Measurements from ENCODE around the gene YJEFN3.
A peak's percentile ranks its signal among the peaks of the same experiment; 100 is the strongest.

Gene YJEFN3

DNA sequence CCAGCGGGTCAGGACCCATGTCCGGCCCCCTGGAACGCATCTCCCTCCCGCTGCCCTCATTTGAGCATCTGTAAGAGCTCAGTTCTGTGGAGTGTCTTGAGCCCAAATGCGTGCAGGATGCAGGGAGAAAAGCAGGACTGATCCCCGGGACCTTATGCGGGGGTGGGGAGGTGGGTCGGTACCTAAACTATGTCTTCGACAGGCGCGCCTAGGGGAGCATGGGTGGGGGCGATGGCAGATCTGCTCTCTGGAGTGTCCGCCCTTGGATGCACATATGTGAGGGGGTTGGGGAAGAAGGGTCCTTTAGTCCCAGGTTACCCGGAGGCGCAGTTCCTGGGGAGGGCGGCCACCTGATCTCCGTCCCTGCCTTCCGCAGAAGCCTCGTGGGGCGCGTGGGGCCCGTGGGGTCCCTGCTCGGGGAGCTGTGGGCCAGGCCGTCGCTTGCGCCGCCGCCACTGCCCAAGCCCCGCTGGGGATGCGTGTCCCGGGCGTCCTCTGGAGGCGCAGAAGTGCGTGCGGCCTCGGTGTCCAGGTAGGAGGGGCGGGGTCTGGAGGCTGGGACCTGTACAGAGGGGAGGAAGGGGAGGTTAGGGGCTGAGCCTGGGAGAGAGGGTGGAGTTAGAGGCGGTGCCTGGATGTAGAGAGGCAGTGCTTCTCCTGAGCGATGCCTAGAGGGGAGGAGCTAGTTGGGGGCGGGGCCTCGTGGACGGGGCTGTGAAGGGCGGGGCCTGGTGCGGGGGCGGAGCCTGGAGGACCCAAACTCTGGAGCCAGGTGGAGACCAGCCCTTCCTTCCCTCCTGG lies 12.2 kb downstream of the YJEFN3 start:
- Histone ChIP-seq H3K18ac (ENCODE audit: low read length) (peak overlapping the region; percentile 87), H2AFZ (ENCODE audit: low read length) (peak overlapping the region; percentile 60), H3K36me3 (replicated peaks in 1 of 2; ENCODE audit: control insufficient read depth in 2 of 2, insufficient read depth in 2 of 2, low read length in 2 of 2) (no peaks in the 10 kb centered on the region), H2AK5ac (ENCODE audit: low read depth, low read length) (peak overlapping the region; percentile 63), H3K23ac (ENCODE audit: low read depth, low read length, poor library complexity) (peak overlapping the region; percentile 85), H2BK12ac (ENCODE audit: low read length) (no peak overlapping the region), H3K4me2 (ENCODE audit: insufficient read depth, low read length, poor library complexity, severe bottlenecking) (peak overlapping the region; percentile 23), H2BK5ac (ENCODE audit: low read length) (no peak overlapping the region), H3K14ac (ENCODE audit: low read length) (peak overlapping the region; percentile 82), H3K4me1 (ENCODE audit: control insufficient read depth in 2 of 2, insufficient read depth in 1 of 2, low read depth in 1 of 2, low read length in 2 of 2) (peaks cover 0 to 6% of the 10 kb centered on the region in 2 donors), H3K79me1 (ENCODE audit: low read depth, low read length) (peaks cover 2% of the 10 kb centered on the region), H3K27me3 (ENCODE audit: control insufficient read depth in 3 of 3, insufficient read depth in 3 of 3, low read depth in 1 of 3, low read length in 3 of 3) (peaks cover 0 to 25% (median 0%) of the 10 kb centered on the region in 3 experiments), H4K8ac (ENCODE audit: low read depth, low read length) (peak overlapping the region; percentile 43), H3K9ac (ENCODE audit: low read depth, low read length, poor library complexity) (no peak overlapping the region), H2BK120ac (ENCODE audit: low read depth, low read length) (no peak overlapping the region), H3K4ac (ENCODE audit: low read length) (no peak overlapping the region), H2BK15ac (ENCODE audit: low read length) (no peak overlapping the region), H3K9me3 (replicated peaks in 1 of 2; ENCODE audit: control insufficient read depth in 2 of 2, insufficient read depth in 1 of 2, low read depth in 1 of 2, low read length in 2 of 2) (peaks cover 0 to 1% of the 10 kb centered on the region in 2 donors), H3K27ac (replicated peaks; ENCODE audit: low read length) (no peak overlapping the region), H4K91ac (ENCODE audit: low read depth, low read length, poor library complexity) (no peak overlapping the region), H3K4me3 (ENCODE audit: low read length in 2 of 2) (no peak overlapping the region)
- WGBS, 2 donors (ENCODE audit: extremely low coverage in 2 of 2, insufficient read length in 2 of 2, insufficient replicate concordance in 1 of 2) = no CpG with 5 or more reads among the region's 45 CpGs
- peak; percentile 57 for DNase-seq (ENCODE audit: low spot score)

DNA sequence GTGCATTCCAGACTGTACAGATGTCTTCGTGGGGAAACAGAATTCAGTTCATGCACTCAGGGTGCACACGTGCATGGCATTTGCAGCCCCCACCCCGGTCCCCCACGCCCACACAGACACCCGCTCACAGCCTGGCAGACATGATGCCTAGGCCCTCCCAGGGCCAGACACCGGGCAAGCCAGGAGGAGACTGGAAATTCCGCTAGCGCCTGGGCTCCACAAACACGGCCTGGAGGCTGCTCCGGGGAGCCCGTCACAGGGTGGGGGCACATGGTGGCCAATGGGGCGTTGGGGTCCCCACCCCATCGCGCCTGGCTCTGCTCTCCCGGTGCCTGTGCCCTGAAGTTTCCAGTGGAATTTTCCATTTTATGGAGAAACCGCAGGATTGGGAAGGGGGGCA lies 12.9 kb downstream of the YJEFN3 start:
- no CpG with 5 or more reads among the region's 16 CpGs for WGBS, 2 donors (ENCODE audit: extremely low coverage in 2 of 2, insufficient read length in 2 of 2, insufficient replicate concordance in 1 of 2)
- H2AK5ac ChIP-seq (ENCODE audit: low read depth, low read length) = peak overlapping the region; percentile 63
- no peak overlapping the region for H2BK12ac ChIP-seq (ENCODE audit: low read length)
- H3K9me3 ChIP-seq (replicated peaks in 1 of 2; ENCODE audit: control insufficient read depth in 2 of 2, insufficient read depth in 1 of 2, low read depth in 1 of 2, low read length in 2 of 2) = peaks cover 0 to 1% of the 10 kb centered on the region in 2 donors
- H3K23ac ChIP-seq (ENCODE audit: low read depth, low read length, poor library complexity) = no peak overlapping the region
- no peak overlapping the region for H2BK15ac ChIP-seq (ENCODE audit: low read length)
- H3K79me1 ChIP-seq (ENCODE audit: low read depth, low read length) = peaks cover 2% of the 10 kb centered on the region
- no peak overlapping the region for H3K9ac ChIP-seq (ENCODE audit: low read depth, low read length, poor library complexity)
- H2AFZ ChIP-seq (ENCODE audit: low read length) = no peak overlapping the region
- H4K8ac ChIP-seq (ENCODE audit: low read depth, low read length) = no peak overlapping the region
- peak overlapping the region; percentile 38 for H3K14ac ChIP-seq (ENCODE audit: low read length)
- no peaks in the 10 kb centered on the region for H3K36me3 ChIP-seq (replicated peaks in 1 of 2; ENCODE audit: control insufficient read depth in 2 of 2, insufficient read depth in 2 of 2, low read length in 2 of 2)
- H3K27ac ChIP-seq (replicated peaks; ENCODE audit: low read length) = no peak overlapping the region
- H2BK120ac ChIP-seq (ENCODE audit: low read depth, low read length) = no peak overlapping the region
- peak overlapping the region; percentile 87 for H3K18ac ChIP-seq (ENCODE audit: low read length)
- no peak overlapping the region for H3K4me3 ChIP-seq (ENCODE audit: low read length in 2 of 2)
- H3K4me2 ChIP-seq (ENCODE audit: insufficient read depth, low read length, poor library complexity, severe bottlenecking) = no peak overlapping the region
- H4K91ac ChIP-seq (ENCODE audit: low read depth, low read length, poor library complexity) = no peak overlapping the region
- no peak overlapping the region for H2BK5ac ChIP-seq (ENCODE audit: low read length)
- H3K4ac ChIP-seq (ENCODE audit: low read length) = no peak overlapping the region
- peaks cover 0 to 6% of the 10 kb centered on the region in 2 donors for H3K4me1 ChIP-seq (ENCODE audit: control insufficient read depth in 2 of 2, insufficient read depth in 1 of 2, low read depth in 1 of 2, low read length in 2 of 2)
- no peak for DNase-seq (ENCODE audit: low spot score)
- peaks cover 0 to 25% (median 0%) of the 10 kb centered on the region in 3 experiments for H3K27me3 ChIP-seq (ENCODE audit: control insufficient read depth in 3 of 3, insufficient read depth in 3 of 3, low read depth in 1 of 3, low read length in 3 of 3)

DNA sequence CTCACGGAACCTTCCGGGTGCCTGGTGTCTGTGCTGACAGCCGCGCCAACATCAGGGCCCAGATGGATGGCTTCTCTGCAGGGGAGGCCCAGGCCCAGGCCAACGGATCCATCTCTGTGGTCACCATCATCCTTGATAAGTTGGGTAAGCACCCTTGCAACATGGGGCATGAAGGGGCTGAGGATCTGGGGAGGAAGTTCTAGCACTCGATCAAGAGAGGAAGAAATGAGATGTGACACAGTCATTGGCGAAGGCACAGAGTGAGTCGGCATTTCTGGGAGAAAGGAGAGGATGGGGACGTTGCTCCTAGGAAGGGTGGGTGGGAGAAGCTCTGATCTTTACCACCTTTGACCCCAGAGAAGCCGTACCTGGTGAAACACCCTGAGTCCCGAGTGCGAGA lies 13.8 kb downstream of the YJEFN3 start:
- H3K4me3 ChIP-seq (ENCODE audit: low read length in 2 of 2) = no peak overlapping the region
- H4K91ac ChIP-seq (ENCODE audit: low read depth, low read length, poor library complexity) = no peak overlapping the region
- peaks cover under 1% of the 10 kb centered on the region for H3K79me1 ChIP-seq (ENCODE audit: low read depth, low read length)
- H3K27me3 ChIP-seq (ENCODE audit: control insufficient read depth in 3 of 3, insufficient read depth in 3 of 3, low read depth in 1 of 3, low read length in 3 of 3) = peaks cover 0 to 25% (median 0%) of the 10 kb centered on the region in 3 experiments
- H2BK120ac ChIP-seq (ENCODE audit: low read depth, low read length) = no peak overlapping the region
- H3K4ac ChIP-seq (ENCODE audit: low read length) = no peak overlapping the region
- H2AFZ ChIP-seq (ENCODE audit: low read length) = no peak overlapping the region
- no peaks in the 10 kb centered on the region for H3K36me3 ChIP-seq (replicated peaks in 1 of 2; ENCODE audit: control insufficient read depth in 2 of 2, insufficient read depth in 2 of 2, low read length in 2 of 2)
- H2BK5ac ChIP-seq (ENCODE audit: low read length) = no peak overlapping the region
- H2AK5ac ChIP-seq (ENCODE audit: low read depth, low read length) = peak overlapping the region; percentile 26
- no peak overlapping the region for H4K8ac ChIP-seq (ENCODE audit: low read depth, low read length)
- peaks cover 0 to 1% of the 10 kb centered on the region in 2 donors for H3K9me3 ChIP-seq (replicated peaks in 1 of 2; ENCODE audit: control insufficient read depth in 2 of 2, insufficient read depth in 1 of 2, low read depth in 1 of 2, low read length in 2 of 2)
- no peak overlapping the region for H3K27ac ChIP-seq (replicated peaks; ENCODE audit: low read length)
- no peak overlapping the region for H3K14ac ChIP-seq (ENCODE audit: low read length)
- peak overlapping the region; percentile 35 for H3K18ac ChIP-seq (ENCODE audit: low read length)
- no peak overlapping the region for H3K4me2 ChIP-seq (ENCODE audit: insufficient read depth, low read length, poor library complexity, severe bottlenecking)
- peaks cover 0 to 6% of the 10 kb centered on the region in 2 donors for H3K4me1 ChIP-seq (ENCODE audit: control insufficient read depth in 2 of 2, insufficient read depth in 1 of 2, low read depth in 1 of 2, low read length in 2 of 2)
- peak overlapping the region; percentile 85 for H2BK15ac ChIP-seq (ENCODE audit: low read length)
- DNase-seq (ENCODE audit: low spot score) = no peak
- H2BK12ac ChIP-seq (ENCODE audit: low read length) = peak overlapping the region; percentile 41
- WGBS, 2 donors (ENCODE audit: extremely low coverage in 2 of 2, insufficient read length in 2 of 2, insufficient replicate concordance in 1 of 2) = no CpG with 5 or more reads among the region's 12 CpGs
- no peak overlapping the region for H3K9ac ChIP-seq (ENCODE audit: low read depth, low read length, poor library complexity)
- H3K23ac ChIP-seq (ENCODE audit: low read depth, low read length, poor library complexity) = peak overlapping the region; percentile 89

DNA sequence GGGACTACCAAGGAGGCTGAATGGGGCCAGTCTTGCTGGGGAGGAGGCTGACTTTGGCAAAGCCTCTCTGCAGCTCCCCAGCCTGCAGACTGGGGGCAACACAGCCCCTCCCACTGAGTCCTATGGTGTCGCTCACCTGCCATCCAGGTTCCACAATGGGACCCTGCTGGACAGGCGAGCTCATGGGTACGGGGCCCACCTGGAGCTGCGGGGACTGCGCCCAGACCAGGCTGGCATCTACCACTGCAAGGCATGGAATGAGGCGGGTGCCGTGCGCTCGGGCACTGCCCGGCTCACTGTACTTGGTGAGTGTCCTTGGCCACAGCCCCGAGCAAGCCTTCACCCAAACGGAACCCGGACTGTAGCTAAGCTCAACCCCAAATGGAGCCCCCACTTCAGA lies 14.4 kb downstream of the YJEFN3 start:
- Histone ChIP-seq H3K27me3 (ENCODE audit: control insufficient read depth in 3 of 3, insufficient read depth in 3 of 3, low read depth in 1 of 3, low read length in 3 of 3) (peaks cover 0 to 25% (median 0%) of the 10 kb centered on the region in 3 experiments), H3K4ac (ENCODE audit: low read length) (no peak overlapping the region)
- WGBS, 2 donors (ENCODE audit: extremely low coverage in 2 of 2, insufficient read length in 2 of 2, insufficient replicate concordance in 1 of 2) = no CpG with 5 or more reads among the region's 13 CpGs

More for the DNA sequence above, 14.4 kb downstream of the YJEFN3 start:
- no peak overlapping the region for H3K4me3 ChIP-seq (ENCODE audit: low read length in 2 of 2)
- H2AFZ ChIP-seq (ENCODE audit: low read length) = no peak overlapping the region
- no peak overlapping the region for H3K18ac ChIP-seq (ENCODE audit: low read length)
- no peak overlapping the region for H4K8ac ChIP-seq (ENCODE audit: low read depth, low read length)
- H3K23ac ChIP-seq (ENCODE audit: low read depth, low read length, poor library complexity) = peak overlapping the region; percentile 80
- H4K91ac ChIP-seq (ENCODE audit: low read depth, low read length, poor library complexity) = no peak overlapping the region
- H3K79me1 ChIP-seq (ENCODE audit: low read depth, low read length) = no peaks in the 10 kb centered on the region
- peak overlapping the region; percentile 8 for H3K14ac ChIP-seq (ENCODE audit: low read length)
- H3K9ac ChIP-seq (ENCODE audit: low read depth, low read length, poor library complexity) = no peak overlapping the region
- H3K9me3 ChIP-seq (replicated peaks in 1 of 2; ENCODE audit: control insufficient read depth in 2 of 2, insufficient read depth in 1 of 2, low read depth in 1 of 2, low read length in 2 of 2) = peaks cover 0 to 1% of the 10 kb centered on the region in 2 donors
- H3K36me3 ChIP-seq (replicated peaks in 1 of 2; ENCODE audit: control insufficient read depth in 2 of 2, insufficient read depth in 2 of 2, low read length in 2 of 2) = no peaks in the 10 kb centered on the region
- H3K27ac ChIP-seq (replicated peaks; ENCODE audit: low read length) = no peak overlapping the region
- H3K4me2 ChIP-seq (ENCODE audit: insufficient read depth, low read length, poor library complexity, severe bottlenecking) = no peak overlapping the region
- peak overlapping the region; percentile 58 for H2BK15ac ChIP-seq (ENCODE audit: low read length)
- no peak overlapping the region for H2BK12ac ChIP-seq (ENCODE audit: low read length)
- peak overlapping the region; percentile 81 for H2AK5ac ChIP-seq (ENCODE audit: low read depth, low read length)
- no peak overlapping the region for H2BK120ac ChIP-seq (ENCODE audit: low read depth, low read length)
- peaks cover 0 to 4% of the 10 kb centered on the region in 2 donors for H3K4me1 ChIP-seq (ENCODE audit: control insufficient read depth in 2 of 2, insufficient read depth in 1 of 2, low read depth in 1 of 2, low read length in 2 of 2)
- H2BK5ac ChIP-seq (ENCODE audit: low read length) = peak overlapping the region; percentile 87
- no peak for DNase-seq (ENCODE audit: low spot score)

Measured in neuronal stem cell (in vitro differentiated cells).